CD4-positive, alpha-beta T cell (primary cell): ENCODE results near the gene TPO. TPM values are rescaled to one million over a fixed set of nuclear protein-coding genes. Genes with fewer than 3 reads are reported as not detected.

Experiments used
- ATAC-seq: fragments of 200-7000 bp; cut with Tn5 transposase; one replicate; pipeline ENCODE4 v1.10.0; 2022; ENCODE audit warnings: mild to moderate bottlenecking; ENCODE audit not compliant: poor library complexity
- CTCF ChIA-PET: fragments of 350-600 bp; sonication (Branson Sonifier 250); formaldehyde crosslinking; loops from one replicate; lab custom pipeline; 2021; ENCODE audit warnings: antibody characterized with exemption, inconsistent platforms; lab: Charles Lee
- POLR2A ChIA-PET: fragments of 350-600 bp; sonication (Branson Sonifier 250); formaldehyde crosslinking; loops from one replicate; lab custom pipeline; 2021; ENCODE audit warnings: antibody characterized with exemption, inconsistent platforms; lab: Charles Lee
- DNase-seq, 14 experiments: peaks; one replicate each; pipeline ENCODE4 v3.0.0-alpha.2; 2013 to 2020; ENCODE audit warnings: mixed read lengths in 2 of 14
- H3K27ac ChIP-seq, 2 donors: one replicate each; pipeline versions ENCODE4 v1.5.1 to v1.7.0; 2013; ENCODE audit warnings: low read length in 2 of 2, low read depth in 1 of 2, mild to moderate bottlenecking in 1 of 2
- H3K27me3 ChIP-seq, 2 experiments: 1 replicate in 1 of 2; 2 replicates in 1 of 2; pipeline versions ENCODE4 v1.6.1 to v1.7.0; 2013; ENCODE audit warnings: low read length in 2 of 2, control low read depth in 1 of 2, mild to moderate bottlenecking in 1 of 2, moderate library complexity in 1 of 2; ENCODE audit not compliant: insufficient read depth in 2 of 2, control insufficient read depth in 1 of 2
- H3K36me3 ChIP-seq: one replicate; pipeline ENCODE4 v1.6.1; 2013; ENCODE audit warnings: low read length, control low read depth; ENCODE audit not compliant: insufficient read depth
- H3K4me1 ChIP-seq: one replicate; pipeline ENCODE4 v1.6.1; 2013; ENCODE audit warnings: low read length, control low read depth; ENCODE audit not compliant: insufficient read depth
- H3K4me3 ChIP-seq: one replicate; pipeline ENCODE4 v1.5.1; 2013; ENCODE audit warnings: mild to moderate bottlenecking, low read length, moderate library complexity
- H3K9me3 ChIP-seq, 2 experiments: 1 replicate in 1 of 2; 2 replicates in 1 of 2; pipeline versions ENCODE4 v1.6.1 to v1.7.0; 2013; ENCODE audit warnings: low read length in 2 of 2, mild to moderate bottlenecking in 2 of 2, control low read depth in 1 of 2, moderate library complexity in 1 of 2; ENCODE audit not compliant: control insufficient read depth in 1 of 2, insufficient read depth in 1 of 2
- H3K27ac Mint-ChIP-seq: one replicate; pipeline ENCODE4 v1.8.0; 2020; ENCODE audit warnings: mixed read lengths
- H3K27me3 Mint-ChIP-seq: one replicate; pipeline ENCODE4 v1.8.0; 2021; ENCODE audit warnings: mixed read lengths
- H3K36me3 Mint-ChIP-seq: one replicate; pipeline ENCODE4 v1.8.0; 2021; ENCODE audit warnings: low read depth, mixed read lengths
- H3K4me1 Mint-ChIP-seq: one replicate; pipeline ENCODE4 v1.8.0; 2021; ENCODE audit warnings: low read depth, mixed read lengths
- H3K4me3 Mint-ChIP-seq: one replicate; pipeline ENCODE4 v1.8.0; 2020; ENCODE audit warnings: mild to moderate bottlenecking, mixed read lengths
- H3K9me3 Mint-ChIP-seq: one replicate; pipeline ENCODE4 v1.8.0; 2020; ENCODE audit warnings: mixed read lengths
- CTCF ChIP-seq: fragments of 200-600 bp; IDR thresholded peaks from one replicate; pipeline ENCODE4 v1.8.0; 2022; ENCODE audit warnings: antibody characterized with exemption, mild to moderate bottlenecking
- intact Hi-C, 2 experiments: fragments of 100-400 bp; cut with DNase I in 1 of 2; cut with micrococcal nuclease in 1 of 2; formaldehyde crosslinking; loops; one replicate each; pipeline versions ENCODE4 v1.15.1 to v1.9.0; 2023 to 2025; cut with DNase I, micrococcal nuclease
- total RNA-seq, 174 experiments: library from RNA in 2 of 174; stranded (reverse) in 2 of 174; gene quantifications; one replicate each; pipeline ENCODE4 v1.2.3 and lab custom pipeline; 2021 to 2026

TPO gene
- total RNA-seq, 2 experiments from 2014 or later, result 0.27 TPM; not detected in 1

GRCh38 chr2:1550076-1550475, 136.8 kb downstream of the TPO start:
- ChIA-PET POLR2A (no interaction called here), CTCF (no interaction called here)

GRCh38 chr2:1550658-1551316, 137.5 kb downstream of the TPO start:
- H3K36me3 ChIP-seq, result no peaks in the 10 kb centered on the region
- ChIA-PET CTCF (interaction anchor here (1.1 kb wide), 1 partner anchor 12 kb away, joined by 3 read pairs; no protein-coding TSS in a partner anchor), POLR2A (no interaction called here)
- H3K9me3 ChIP-seq, result no peaks in the 10 kb centered on the region
- no peak overlapping the region for H3K4me3 Mint-ChIP-seq
- no peak overlapping the region for H3K27ac Mint-ChIP-seq
- H3K4me3 ChIP-seq, result no peak overlapping the region
- H3K27me3 ChIP-seq, result no peaks in the 10 kb centered on the region
- H3K4me1 ChIP-seq, result peaks cover 18% of the 10 kb centered on the region
- no peaks in the 10 kb centered on the region for H3K36me3 Mint-ChIP-seq
- ATAC-seq (peak; percentile 73), DNase-seq (peak; percentile 33 to 77 (median 56))
- H3K27me3 Mint-ChIP-seq, result peaks cover 7% of the 10 kb centered on the region
- peak; percentile 98 for TF ChIP-seq CTCF
- no peak overlapping the region for H3K27ac ChIP-seq
- H3K9me3 Mint-ChIP-seq, result no peaks in the 10 kb centered on the region
- H3K4me1 Mint-ChIP-seq, result peaks cover 7% of the 10 kb centered on the region
- intact Hi-C loops, result loop anchor here (2.0 to 10.0 kb wide), 3 partner anchors 24 to 836 kb away; no protein-coding TSS in a partner anchor

More at GRCh38 chr2:1550076-1550475, 136.8 kb downstream of the TPO start:
- Mint-ChIP-seq H3K4me1 (peaks cover 8% of the 10 kb centered on the region), H3K27me3 (peaks cover 7% of the 10 kb centered on the region), H3K4me3 (no peak overlapping the region), H3K9me3 (no peaks in the 10 kb centered on the region), H3K36me3 (no peaks in the 10 kb centered on the region), H3K27ac (no peak overlapping the region)
- H3K36me3 ChIP-seq, result no peaks in the 10 kb centered on the region
- intact Hi-C loops, result loop anchor here (2.0 to 10.0 kb wide), 3 partner anchors 23 to 835 kb away; no protein-coding TSS in a partner anchor
- no peaks in the 10 kb centered on the region for H3K9me3 ChIP-seq
- DNase-seq (no peak), ATAC-seq (no peak)
- no peak overlapping the region for H3K27ac ChIP-seq
- H3K4me1 ChIP-seq, result peaks cover 23% of the 10 kb centered on the region
- no peaks in the 10 kb centered on the region for H3K27me3 ChIP-seq
- H3K4me3 ChIP-seq, result no peak overlapping the region
- TF ChIP-seq CTCF, result no peak

- ChIA-PET POLR2A (no interaction called here), CTCF (interaction anchor here (1.1 kb wide), 1 partner anchor 11 kb away, joined by 3 read pairs; no protein-coding TSS in a partner anchor)
- Mint-ChIP-seq H3K9me3 (no peaks in the 10 kb centered on the region), H3K4me1 (no peaks in the 10 kb centered on the region), H3K36me3 (no peaks in the 10 kb centered on the region), H3K27me3 (peaks cover 4% of the 10 kb centered on the region), H3K4me3 (no peak overlapping the region), H3K27ac (no peak overlapping the region)
- Histone ChIP-seq H3K27ac (no peak overlapping the region), H3K4me1 (peaks cover 12% of the 10 kb centered on the region), H3K4me3 (no peak overlapping the region), H3K36me3 (no peaks in the 10 kb centered on the region), H3K27me3 (no peaks in the 10 kb centered on the region), H3K9me3 (no peaks in the 10 kb centered on the region)
- no peak for DNase-seq
- no peak for TF ChIP-seq CTCF
- intact Hi-C loops, result loop anchor here (2.0 to 10.0 kb wide), 3 partner anchors 25 to 837 kb away; no protein-coding TSS in a partner anchor
- ATAC-seq, result no peak
Observed at GRCh38 chr2:1551905-1552304, 138.6 kb downstream of the TPO start.
